Liver (tissue), 3 donors: ENCODE measurements around the gene DHCR24.

ENCODE experiments used
- GABPA ChIP-seq, 2 donors: IDR thresholded peaks in 1 of 2; conservative IDR thresholded peaks in 1 of 2; 2 replicates each; pipeline ENCODE4 v1.6.1; 2016; ENCODE audit warnings: antibody characterized with exemption in 2 of 2, mild to moderate bottlenecking in 1 of 2, moderate library complexity in 1 of 2
- JUND ChIP-seq, 2 donors: IDR thresholded peaks; 2 replicates each; pipeline ENCODE4 v1.6.1; 2016; ENCODE audit warnings: antibody characterized with exemption in 2 of 2
- RAD21 ChIP-seq, 2 donors: IDR thresholded peaks; 2 replicates each; pipeline ENCODE4 v1.6.1; 2016; ENCODE audit warnings: antibody characterized with exemption in 2 of 2, mild to moderate bottlenecking in 2 of 2
- RXRA ChIP-seq, 2 donors: IDR thresholded peaks; 2 replicates each; pipeline ENCODE4 v1.6.1; 2017 to 2018; ENCODE audit warnings: antibody characterized with exemption in 2 of 2, mild to moderate bottlenecking in 1 of 2
- SP1 ChIP-seq: IDR thresholded peaks from 2 replicates; pipeline ENCODE4 v1.6.1; 2018; ENCODE audit warnings: antibody characterized with exemption, mild to moderate bottlenecking
- TAF1 ChIP-seq: conservative IDR thresholded peaks from 2 replicates; pipeline ENCODE4 v1.6.1; 2016; ENCODE audit warnings: antibody characterized with exemption, mild to moderate bottlenecking
- TF ChIP-seq, protein P1 (sequence below): fragments of 150-350 bp; IDR thresholded peaks from 2 replicates; pipeline ENCODE4 v1.5.1; 2017; ENCODE audit warnings: improper control_type of control experiment, low read depth, low read length; ENCODE audit not compliant: missing input control
- TF ChIP-seq, protein P2 (sequence below): IDR thresholded peaks from 2 replicates; pipeline ENCODE4 v1.6.1; 2016; ENCODE audit warnings: antibody characterized with exemption
- TF ChIP-seq, protein P3 (sequence below): IDR thresholded peaks from 2 replicates; pipeline ENCODE4 v1.6.1; 2016; ENCODE audit warnings: antibody characterized with exemption
- TF ChIP-seq, protein P4 (sequence below): IDR thresholded peaks from 2 replicates; pipeline ENCODE4 v1.6.1; 2016; ENCODE audit warnings: antibody characterized with exemption, mild to moderate bottlenecking
- donor health status: healthy.
- donor health status: healthy.

DNA sequence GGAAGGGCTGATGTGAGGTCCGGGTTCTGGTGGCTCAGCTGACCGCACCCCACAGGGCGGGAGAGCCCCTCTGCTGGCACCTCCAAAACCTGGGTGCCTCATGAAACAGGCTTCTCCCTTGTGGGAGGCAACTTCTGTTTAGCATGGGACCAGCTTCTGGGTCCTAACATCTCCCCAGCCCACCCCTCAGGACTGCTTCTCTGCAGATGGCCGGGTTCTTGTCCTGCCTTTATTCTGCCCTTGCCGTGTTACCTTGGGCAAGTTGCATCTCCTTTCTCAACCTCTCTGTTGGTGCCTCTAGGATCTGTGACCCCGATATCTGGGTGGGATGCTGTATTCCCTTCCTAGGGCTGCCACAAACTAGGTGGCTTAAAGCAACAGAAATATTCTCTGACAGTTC, 70.9 kb downstream of the DHCR24 start:
- TF ChIP-seq, protein P1, sequence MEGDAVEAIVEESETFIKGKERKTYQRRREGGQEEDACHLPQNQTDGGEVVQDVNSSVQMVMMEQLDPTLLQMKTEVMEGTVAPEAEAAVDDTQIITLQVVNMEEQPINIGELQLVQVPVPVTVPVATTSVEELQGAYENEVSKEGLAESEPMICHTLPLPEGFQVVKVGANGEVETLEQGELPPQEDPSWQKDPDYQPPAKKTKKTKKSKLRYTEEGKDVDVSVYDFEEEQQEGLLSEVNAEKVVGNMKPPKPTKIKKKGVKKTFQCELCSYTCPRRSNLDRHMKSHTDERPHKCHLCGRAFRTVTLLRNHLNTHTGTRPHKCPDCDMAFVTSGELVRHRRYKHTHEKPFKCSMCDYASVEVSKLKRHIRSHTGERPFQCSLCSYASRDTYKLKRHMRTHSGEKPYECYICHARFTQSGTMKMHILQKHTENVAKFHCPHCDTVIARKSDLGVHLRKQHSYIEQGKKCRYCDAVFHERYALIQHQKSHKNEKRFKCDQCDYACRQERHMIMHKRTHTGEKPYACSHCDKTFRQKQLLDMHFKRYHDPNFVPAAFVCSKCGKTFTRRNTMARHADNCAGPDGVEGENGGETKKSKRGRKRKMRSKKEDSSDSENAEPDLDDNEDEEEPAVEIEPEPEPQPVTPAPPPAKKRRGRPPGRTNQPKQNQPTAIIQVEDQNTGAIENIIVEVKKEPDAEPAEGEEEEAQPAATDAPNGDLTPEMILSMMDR: no peak
- TF ChIP-seq JUND (IDR thresholded peaks at IDR 0.05) (no peak), RAD21 (IDR thresholded peaks at IDR 0.05) (no peak), RXRA (IDR thresholded peaks at IDR 0.05) (no peak), SP1 (no peak), TAF1 (no peak), GABPA (IDR thresholded peaks at IDR 0.05 in 1 of 2, conservative IDR thresholded peaks at IDR 0.05 in 1 of 2) (no peak)
- TF ChIP-seq, protein P2, sequence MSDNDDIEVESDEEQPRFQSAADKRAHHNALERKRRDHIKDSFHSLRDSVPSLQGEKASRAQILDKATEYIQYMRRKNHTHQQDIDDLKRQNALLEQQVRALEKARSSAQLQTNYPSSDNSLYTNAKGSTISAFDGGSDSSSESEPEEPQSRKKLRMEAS: no peak
- TF ChIP-seq, protein P3, sequence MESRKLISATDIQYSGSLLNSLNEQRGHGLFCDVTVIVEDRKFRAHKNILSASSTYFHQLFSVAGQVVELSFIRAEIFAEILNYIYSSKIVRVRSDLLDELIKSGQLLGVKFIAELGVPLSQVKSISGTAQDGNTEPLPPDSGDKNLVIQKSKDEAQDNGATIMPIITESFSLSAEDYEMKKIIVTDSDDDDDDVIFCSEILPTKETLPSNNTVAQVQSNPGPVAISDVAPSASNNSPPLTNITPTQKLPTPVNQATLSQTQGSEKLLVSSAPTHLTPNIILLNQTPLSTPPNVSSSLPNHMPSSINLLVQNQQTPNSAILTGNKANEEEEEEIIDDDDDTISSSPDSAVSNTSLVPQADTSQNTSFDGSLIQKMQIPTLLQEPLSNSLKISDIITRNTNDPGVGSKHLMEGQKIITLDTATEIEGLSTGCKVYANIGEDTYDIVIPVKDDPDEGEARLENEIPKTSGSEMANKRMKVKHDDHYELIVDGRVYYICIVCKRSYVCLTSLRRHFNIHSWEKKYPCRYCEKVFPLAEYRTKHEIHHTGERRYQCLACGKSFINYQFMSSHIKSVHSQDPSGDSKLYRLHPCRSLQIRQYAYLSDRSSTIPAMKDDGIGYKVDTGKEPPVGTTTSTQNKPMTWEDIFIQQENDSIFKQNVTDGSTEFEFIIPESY: no peak
- TF ChIP-seq, protein P4, sequence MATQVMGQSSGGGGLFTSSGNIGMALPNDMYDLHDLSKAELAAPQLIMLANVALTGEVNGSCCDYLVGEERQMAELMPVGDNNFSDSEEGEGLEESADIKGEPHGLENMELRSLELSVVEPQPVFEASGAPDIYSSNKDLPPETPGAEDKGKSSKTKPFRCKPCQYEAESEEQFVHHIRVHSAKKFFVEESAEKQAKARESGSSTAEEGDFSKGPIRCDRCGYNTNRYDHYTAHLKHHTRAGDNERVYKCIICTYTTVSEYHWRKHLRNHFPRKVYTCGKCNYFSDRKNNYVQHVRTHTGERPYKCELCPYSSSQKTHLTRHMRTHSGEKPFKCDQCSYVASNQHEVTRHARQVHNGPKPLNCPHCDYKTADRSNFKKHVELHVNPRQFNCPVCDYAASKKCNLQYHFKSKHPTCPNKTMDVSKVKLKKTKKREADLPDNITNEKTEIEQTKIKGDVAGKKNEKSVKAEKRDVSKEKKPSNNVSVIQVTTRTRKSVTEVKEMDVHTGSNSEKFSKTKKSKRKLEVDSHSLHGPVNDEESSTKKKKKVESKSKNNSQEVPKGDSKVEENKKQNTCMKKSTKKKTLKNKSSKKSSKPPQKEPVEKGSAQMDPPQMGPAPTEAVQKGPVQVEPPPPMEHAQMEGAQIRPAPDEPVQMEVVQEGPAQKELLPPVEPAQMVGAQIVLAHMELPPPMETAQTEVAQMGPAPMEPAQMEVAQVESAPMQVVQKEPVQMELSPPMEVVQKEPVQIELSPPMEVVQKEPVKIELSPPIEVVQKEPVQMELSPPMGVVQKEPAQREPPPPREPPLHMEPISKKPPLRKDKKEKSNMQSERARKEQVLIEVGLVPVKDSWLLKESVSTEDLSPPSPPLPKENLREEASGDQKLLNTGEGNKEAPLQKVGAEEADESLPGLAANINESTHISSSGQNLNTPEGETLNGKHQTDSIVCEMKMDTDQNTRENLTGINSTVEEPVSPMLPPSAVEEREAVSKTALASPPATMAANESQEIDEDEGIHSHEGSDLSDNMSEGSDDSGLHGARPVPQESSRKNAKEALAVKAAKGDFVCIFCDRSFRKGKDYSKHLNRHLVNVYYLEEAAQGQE: no peak
